Measurements from ENCODE around the gene EGLN2.
"Not testable (repeated sequence)": the region's sequence is repeated elsewhere in the genome, so short reads cannot be mapped to it uniquely, and the experiment has no call there.

Gene EGLN2

DNA sequence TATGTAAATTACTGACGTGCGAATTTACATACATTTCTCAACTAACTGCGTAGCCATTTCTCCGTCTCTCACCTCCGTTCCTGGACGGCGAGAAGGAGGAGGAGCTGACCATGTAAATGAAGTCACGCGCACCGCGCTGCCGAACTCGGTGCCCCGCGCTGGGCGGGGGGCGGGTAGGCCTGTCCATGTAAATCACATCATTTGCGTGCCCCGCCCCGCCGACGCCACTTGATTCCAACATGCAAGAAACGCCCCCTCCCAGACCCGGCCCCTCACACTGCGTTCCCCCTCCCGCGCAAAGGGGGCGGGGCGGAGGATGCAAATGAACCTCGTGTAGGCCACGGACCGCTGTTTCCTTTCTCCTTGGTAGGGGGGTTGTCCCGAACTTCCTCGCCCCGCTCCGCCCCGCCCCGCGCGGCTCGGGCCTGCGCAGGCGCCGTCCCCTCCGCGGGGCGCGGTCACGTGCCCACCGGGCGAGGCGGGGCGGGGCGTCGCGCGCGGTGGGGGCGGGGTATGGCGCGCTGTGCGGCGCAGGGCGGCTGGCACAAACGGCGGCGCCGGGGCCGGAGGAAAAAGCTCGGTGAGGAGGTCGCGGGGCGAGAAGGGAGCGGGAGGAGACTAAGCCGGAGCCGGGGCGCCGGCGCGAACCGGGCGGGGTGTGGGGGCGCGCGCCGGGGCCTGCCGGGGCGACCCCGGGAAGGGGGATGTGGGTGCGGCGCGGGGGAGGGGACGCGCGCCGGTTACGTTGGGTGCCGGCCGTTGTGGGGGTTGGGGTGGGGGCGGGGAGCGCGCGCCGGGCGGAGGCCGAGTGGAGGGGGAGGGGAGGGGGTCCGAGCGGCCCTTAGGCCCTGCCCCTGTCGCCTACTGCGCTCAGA, at the start of gene EGLN2:
TSS of gene EGLN2 (plus strand) at position 509 of the 875 bp plus-strand sequence. CDS start 1,382 bp downstream, outside the sequence.
- peak; percentile 98 for FAIRE-seq

DNA sequence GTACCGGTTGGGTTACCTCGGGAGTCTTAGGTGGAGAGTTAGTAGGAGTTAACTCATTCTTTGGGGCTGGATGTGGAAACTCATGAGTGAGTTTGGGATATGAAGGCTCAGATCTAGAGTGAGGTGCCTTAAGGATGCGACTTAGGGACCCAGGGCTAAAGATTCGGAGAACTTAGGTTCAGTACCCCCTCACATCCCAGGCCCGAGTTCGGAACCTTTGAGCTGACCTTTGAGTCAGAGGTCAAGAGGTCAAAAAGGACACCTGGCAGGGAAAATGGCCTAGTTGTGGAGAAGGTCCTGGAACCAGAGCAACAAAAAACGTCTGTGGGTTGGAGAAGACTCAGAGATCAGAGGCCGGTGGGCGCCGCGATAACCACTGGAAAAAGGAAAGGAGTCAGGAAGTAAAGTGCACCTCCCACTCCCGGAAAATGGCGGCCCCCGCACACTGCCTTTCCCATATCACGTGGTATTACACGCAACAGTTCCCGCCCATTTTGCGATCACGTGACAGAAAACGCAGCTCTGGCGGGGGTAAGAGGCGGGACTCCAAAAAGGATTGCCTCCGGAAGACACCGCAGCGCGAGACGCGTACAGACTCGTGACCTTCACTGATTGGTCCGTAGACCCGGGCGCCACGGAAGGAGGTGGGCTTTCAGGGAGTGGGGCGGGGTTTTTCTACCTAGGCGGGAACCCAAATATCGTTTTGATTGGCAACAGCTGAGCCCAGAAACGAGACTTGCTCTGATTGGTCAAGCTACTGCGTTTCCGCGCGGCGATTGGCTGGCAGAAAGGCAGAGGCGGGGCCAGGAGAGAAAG, 48.7 kb upstream of the EGLN2 start, which contains the start of gene ACTMAP:
TSS of gene ACTMAP (minus strand) at position 420 of the 816 bp plus-strand sequence. CDS start 674 bp downstream, outside the sequence.
- peak; percentile 99 for FAIRE-seq

DNA sequence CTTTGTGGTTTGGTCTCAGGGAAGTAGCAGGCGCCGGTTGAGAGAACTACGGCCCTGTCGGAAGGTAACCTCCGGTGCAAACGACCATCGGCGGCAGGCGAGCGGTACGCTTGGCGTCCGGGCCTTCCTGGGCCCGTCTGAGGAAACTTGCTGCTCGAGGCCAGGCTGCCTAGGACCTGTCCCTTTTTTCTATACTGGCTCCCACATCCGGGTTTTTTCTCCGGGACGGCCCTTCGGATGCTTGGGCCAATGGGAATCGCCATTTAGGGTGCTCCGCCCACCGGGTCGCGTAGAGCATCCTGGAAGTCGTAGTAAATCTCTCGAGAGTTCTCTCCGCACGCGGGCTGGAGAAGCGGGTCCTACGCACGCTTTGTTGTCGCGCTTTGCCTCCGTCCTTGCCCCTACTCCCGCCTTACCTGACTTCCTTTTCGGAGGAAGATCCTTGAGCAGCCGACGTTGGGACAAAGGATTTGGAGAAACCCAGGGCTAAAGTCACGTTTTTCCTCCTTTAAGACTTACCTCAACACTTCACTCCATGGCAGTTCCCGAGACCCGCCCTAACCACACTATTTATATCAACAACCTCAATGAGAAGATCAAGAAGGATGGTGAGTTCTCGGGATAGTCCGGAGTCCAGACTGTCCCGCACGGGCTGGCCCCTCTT, 48.0 kb upstream of the EGLN2 start, which contains the start of gene SNRPA:
TSS of gene SNRPA (plus strand) at position 330 of the 664 bp plus-strand sequence. CDS start at position 536, 206 bp downstream.
- FAIRE-seq, result no peak

DNA sequence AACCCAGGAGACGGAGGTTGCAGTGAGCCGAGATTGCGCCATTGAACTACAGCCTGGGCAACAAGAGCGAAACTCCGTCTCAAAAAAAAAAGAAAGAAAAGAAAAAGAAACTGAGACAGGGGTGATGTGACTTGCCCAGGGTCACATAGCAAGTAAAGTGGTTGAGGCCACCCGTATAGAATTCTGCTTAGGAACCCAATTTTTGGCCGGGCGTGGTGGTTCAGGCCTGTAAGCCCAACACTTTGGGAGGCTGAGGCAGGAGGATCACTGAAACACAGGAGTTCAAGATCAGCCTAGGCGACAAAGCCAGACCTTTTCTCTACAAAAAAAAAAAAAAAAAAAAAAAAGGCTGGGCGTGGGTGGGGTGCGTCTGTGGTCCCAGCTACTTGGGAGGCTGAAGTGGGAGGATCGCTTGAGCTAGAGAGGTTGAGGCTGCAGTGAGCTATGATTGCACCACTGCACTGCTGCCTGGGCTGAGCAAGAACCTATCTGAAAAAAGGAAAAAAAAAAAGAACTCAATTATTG, 46.7 kb upstream of the EGLN2 start:
- no peak for FAIRE-seq

DNA sequence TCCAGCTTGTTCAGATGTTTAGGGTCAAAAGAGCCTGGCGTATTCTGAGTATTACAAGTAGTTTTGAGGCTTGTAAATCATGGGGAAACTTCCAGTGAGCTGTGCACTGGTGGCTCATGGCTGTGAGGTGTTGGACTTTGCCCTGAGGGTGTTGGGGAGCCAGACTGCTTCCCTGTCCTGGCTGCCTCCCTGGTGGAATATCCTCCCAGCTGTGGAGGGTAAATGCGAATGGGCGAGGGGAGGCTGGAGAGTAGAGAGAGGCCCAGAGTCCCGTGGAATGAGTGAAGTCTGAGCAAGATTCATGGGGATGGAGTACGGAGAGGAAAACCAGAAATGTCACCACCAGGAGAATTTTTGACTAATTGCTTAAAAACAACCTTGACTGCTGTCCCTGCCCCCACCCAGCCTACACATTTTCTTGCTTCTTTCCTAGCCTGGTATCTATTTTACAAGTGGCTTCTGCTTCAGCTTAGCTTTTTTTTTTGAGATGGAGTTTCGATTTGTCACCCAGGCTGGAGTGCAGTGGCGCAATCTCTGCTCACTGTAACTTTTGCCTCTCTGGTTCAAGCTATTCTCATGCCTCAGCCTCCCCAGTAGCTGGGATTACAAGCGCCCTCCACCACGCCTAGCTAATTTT, 44.3 kb upstream of the EGLN2 start:
- FAIRE-seq, result no peak

DNA sequence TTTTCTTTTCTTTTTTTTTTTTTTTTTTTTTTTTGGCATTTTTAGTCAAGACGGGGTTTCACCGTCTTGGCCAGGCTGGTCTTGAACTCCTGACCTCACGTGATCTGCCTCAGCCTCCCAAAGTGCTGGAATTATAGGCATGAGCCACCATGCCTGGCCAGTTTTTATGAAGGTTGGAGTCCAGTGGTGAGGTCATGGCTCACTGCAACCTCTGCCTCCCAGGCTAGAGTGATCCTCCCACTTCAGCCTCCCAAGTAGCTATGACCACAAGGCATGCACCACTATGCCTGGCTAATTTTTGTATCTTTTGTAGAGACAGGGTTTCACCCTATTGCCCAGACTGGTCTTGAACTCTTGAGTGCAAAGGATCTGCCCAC, 43.8 kb upstream of the EGLN2 start:
- FAIRE-seq, result no peak

DNA sequence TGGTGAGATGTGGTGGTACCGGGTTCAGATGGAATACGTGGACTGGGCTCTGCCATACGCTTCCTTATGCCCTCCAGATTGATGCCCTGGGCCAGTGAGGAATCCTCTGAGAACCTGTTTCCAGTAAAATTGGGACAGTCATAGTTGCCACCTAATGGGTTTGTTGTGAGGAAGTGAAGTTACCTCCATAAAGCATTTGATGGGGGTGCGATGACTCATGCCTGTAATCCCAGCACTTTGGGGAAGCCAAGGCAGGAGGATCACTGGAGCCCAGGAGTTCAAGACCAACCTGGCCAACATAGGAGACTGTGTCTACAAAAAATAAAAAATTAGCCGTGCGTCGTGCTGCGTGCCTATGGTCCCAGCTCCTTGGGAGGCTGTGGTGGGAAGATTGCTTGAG, 43.2 kb upstream of the EGLN2 start:
- FAIRE-seq, result no peak

DNA sequence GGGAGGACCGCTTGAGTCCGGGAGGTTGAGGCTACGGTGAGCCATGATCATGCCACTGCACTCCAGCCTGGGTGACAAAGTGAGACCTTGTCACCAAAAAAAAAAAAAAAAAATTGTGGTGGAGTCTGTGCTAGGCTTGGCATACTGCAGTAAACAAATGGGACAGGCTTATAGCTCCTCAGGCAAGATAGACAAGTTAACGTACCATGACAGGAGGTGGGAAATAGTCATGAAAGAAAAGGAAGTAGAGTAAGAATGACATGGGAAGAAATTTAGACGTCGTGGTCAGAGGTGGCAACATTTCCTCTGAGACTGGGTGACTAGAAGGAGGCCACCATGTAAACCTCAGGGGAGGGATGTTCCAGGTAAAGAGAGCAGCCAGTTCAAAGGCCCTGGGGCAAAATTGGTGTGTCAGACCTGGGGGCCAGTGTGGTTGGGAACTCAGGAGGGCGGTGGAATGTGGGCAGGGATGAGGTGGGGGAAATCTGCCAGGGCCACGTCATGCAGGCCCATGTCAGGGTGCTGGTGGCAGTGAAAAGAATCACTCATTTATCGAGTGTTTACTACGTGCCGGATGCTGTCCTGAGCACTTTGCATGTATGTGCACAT, 42.4 kb upstream of the EGLN2 start:
- no peak for FAIRE-seq

DNA sequence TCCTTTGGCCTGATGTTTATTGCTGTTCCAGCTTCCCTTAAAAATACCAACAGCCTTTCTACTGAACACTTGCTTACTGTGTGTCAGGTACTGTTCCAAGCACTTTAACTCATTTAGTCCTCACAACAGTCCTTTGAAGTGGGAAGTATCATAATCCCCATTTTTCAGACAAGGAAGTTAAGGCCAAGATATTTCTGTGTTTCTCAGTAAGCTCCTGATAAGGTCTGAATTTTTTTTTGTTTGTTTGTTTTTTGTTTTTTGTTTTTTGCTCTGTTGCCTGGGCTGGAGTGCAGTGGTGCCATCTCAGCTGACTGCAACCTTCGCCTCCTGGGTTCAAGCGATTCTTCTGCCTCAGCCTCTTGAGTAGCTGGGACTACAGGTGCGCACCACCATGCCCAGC, 40.5 kb upstream of the EGLN2 start:
- FAIRE-seq, result no peak

DNA sequence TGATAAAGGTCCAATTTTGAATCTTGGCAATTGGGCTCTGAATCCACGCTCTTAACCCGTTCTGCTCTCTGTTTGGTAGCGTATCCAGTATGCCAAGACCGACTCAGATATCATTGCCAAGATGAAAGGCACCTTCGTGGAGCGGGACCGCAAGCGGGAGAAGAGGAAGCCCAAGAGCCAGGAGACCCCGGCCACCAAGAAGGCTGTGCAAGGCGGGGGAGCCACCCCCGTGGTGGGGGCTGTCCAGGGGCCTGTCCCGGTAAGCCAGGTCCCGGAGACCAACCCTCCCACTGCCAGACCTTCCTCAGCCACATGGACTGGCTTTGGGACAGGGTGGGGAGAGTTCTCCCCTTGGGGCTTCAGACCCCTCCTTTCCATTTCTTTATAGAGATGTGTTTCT, 39.6 kb upstream of the EGLN2 start:
- FAIRE-seq, result no peak

DNA sequence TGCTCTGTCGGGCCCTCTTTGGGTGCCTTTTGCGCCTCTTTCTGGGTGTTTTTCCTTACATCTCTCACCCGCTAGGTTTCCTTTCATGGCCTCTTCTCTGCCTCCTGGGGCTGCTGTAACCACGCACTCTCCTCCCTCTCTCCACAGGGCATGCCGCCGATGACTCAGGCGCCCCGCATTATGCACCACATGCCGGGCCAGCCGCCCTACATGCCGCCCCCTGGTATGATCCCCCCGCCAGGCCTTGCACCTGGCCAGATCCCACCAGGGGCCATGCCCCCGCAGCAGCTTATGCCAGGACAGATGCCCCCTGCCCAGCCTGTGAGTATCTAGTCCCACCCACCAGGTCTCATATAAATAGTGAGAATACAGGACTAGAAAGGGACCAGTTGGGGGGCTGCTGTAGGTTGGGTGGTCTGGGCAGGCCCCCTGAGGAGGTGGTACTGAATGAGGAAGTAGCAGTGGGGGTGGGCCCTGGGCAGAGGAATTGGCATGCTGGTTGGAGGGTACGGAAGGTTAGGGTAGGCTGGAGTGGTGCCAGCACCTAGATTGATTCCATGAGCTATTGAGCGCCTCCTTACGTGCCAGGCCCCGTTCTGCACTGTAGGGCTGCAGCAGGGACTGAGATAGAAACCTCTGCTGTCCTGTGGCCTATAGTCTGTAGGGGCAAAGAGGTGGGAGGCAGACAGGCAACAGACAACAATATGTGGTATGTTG, 36.1 kb upstream of the EGLN2 start:
- FAIRE-seq, result no peak

DNA sequence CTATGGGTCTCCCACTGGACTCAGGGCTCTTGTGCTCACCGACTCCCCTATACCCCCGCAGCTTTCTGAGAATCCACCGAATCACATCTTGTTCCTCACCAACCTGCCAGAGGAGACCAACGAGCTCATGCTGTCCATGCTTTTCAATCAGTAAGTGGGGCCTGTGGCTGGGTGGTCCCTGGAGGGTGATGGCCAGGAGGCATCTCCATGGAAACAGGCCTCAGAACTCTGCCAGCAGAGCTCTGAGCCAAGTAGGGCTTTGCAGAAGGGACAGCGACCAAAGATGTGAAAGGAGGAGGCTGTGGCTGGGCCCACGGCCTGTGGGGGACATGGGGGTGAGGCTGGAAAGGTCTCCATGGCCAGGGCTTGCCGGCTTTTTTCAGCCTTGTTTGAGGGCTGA, 35.5 kb upstream of the EGLN2 start:
- no peak for FAIRE-seq

DNA sequence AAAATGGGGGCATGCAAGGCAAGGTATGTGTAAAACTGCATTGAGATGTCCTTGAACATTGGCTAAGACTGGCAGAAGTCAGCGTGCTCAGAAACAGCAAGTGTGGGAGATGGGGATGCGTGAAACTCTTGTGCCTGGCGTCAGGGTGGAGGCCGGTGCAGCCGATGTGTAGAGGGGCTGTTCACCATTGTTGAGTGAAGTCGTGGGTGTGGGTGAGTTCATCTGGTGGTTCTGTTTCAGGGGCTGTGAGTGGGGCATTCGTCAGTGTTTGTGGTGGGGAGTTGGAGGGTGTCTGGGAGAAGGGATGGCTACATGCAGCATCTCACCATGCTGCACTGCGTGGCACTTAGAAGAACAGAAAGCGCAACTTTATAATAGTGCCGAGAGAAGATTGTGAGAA, 35.0 kb upstream of the EGLN2 start:
- no peak for FAIRE-seq

DNA sequence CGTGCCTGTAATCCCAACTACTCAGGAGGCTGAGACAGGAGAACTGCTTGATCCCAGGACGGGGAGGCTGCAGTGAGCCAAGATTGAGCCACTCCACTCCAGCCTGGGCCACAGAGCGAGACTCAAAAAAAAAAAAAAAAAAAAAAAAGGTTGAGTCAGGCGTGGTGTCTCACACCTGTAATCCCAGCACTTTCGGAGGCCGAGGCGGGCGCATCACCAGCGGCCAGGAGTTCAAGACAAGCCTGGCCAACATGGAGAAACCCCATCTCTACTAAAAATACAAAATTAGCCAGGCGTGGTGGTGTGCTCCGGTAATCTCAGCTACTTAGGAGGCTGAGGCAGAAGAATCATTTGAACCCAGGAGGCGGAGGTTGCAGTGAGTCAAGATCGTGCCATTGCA, 32.6 kb upstream of the EGLN2 start:
- FAIRE-seq, result not testable (repeated sequence)

DNA sequence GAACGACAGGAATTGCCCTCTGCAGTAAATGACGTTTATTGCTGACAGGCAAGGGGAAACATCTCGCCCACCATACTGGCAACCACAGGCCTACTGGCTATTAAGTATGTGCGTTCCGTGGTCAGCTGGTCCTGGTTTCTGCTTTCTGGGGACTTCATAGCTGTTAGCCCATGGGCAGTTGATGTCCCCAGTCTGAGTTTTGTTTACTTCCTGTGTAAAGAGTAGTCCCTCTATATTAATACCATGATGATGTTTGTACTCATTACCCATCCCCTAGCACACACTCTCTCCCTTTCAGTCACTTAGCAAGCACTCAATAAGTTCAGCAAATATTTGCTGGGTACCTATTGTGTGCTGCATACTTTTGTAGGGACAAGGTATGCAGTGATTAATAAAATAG, 30.1 kb upstream of the EGLN2 start:
- no peak for FAIRE-seq

DNA sequence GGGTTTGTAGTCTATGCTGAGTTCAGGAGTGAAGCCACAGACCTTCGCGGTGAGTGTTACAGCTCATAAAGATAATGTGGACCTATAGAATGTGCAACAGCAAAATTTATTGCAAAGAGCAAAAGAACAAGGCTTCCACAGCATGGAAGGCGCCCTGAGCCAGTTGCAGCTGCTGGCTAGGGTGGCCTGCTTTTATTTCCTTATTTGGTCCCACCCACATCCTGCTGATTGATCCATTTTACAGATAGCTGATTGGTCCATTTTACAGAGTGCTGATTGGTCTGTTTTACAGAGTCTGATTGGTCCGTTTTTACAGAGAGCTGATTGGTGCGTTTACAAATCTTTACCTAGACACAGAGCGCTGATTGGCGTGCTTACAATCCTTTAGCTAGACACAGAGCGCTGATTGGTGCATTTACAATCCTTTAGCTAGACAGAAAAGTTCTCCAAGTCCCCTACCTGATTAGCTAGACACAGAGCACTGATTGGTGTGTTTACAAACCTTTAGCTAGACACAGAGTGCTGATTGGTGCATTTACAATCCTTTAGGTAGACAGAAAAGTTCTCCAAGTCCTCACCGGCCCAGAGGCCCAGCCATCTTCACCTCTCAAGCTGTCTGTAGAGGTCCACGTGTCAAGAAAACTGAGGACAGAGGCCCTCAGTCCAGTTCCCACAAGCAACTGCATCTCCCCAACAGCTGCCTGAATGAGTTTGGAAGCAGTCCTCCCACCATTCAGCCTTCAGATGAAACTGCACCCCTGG, 27.7 kb upstream of the EGLN2 start:
- FAIRE-seq, result not testable (repeated sequence)

DNA sequence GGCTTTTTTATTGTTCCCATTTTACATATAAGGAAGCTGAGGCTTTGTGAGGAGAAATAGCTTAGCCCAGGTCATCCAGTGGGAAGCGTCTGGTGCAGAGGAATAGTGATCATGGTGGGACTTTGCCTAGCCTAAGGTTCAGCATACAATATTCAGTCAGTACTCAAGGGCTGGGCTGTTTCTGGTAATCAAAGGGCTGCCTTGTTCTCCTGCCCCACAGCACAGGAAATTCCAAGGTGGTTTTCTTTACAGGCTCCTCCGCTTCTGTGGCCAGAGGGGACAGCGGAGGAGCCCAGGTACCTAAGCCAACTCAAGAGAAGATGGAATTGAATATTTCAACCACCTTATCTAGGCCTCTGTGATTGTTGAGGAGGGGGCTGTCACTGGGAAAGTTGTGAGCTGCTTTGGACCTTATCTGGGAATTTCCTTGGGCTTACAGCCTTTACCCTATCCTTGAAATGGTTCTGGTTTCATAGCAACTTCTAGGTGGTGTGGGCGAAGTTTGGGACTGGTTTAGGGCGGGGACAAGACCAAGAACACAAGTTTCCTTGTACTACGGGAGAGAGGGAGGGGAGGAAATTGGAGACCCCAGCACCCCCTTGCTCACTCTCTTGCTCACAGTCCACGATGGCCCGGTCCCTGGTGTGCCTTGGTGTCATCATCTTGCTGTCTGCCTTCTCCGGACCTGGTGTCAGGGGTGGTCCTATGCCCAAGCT, 23.9 kb upstream of the EGLN2 start, which contains the start of gene MIA:
TSS of gene MIA (plus strand) at position 606 of the 716 bp plus-strand sequence. CDS start at position 628, 22 bp downstream.
- FAIRE-seq, result no peak

DNA sequence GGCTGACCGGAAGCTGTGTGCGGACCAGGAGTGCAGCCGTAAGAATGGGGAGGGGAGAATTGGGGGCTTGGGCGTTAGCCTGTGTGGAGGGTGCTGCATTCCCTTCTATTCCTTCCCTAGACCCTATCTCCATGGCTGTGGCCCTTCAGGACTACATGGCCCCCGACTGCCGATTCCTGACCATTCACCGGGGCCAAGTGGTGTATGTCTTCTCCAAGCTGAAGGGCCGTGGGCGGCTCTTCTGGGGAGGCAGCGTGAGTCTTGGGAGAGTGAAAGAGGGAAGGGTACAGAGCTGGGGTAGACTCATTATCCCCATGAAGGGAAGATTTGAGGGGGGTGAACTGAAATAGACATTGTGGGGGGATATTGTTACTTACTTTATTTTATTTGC, 23.4 kb upstream of the EGLN2 start:
- FAIRE-seq, result no peak

DNA sequence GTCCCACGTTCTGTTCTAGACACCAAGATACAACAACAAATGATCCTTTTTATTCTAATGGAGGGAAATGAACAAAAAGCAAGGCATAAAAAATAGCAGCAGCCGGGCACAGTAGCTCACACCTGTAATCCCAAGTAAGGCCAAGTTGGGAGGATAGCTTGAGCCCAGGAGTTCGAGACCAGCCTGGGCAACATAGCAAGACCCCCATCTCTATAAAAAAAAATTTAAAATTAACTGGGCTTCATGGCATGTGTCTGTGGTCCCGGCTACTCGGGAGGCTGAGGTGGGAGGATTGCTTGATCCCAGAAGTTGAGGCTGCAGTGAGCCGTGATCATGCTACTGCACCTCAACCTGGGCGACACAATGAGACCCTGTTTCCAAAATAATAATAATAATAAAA, 22.6 kb upstream of the EGLN2 start:
- no peak for FAIRE-seq

Data from G401.6 (cell line).